Stimulated activated CD8-positive, alpha-beta memory T cell treated with anti-CD3 and anti-CD28 coated beads, Interleukin-7, amount 100 ng/mL, for 4 hours (primary cell): ENCODE data around the gene FADS1.

Experiments
- DNase-seq, 2 donors: peaks; one replicate each; pipeline ENCODE4 v3.0.0-alpha.2; 2020; ENCODE audit warnings: low read depth in 2 of 2

FADS1 gene

DNA sequence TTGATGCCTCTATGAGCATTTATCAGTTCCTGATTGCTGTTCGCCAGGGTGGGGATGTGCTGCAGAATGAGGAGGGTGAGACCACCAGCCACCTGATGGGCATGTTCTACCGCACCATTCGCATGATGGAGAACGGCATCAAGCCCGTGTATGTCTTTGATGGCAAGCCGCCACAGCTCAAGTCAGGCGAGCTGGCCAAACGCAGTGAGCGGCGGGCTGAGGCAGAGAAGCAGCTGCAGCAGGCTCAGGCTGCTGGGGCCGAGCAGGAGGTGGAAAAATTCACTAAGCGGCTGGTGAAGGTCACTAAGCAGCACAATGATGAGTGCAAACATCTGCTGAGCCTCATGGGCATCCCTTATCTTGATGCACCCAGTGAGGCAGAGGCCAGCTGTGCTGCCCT is 21.3 kb downstream of the FADS1 start:
- DNase-seq = no peak

DNA sequence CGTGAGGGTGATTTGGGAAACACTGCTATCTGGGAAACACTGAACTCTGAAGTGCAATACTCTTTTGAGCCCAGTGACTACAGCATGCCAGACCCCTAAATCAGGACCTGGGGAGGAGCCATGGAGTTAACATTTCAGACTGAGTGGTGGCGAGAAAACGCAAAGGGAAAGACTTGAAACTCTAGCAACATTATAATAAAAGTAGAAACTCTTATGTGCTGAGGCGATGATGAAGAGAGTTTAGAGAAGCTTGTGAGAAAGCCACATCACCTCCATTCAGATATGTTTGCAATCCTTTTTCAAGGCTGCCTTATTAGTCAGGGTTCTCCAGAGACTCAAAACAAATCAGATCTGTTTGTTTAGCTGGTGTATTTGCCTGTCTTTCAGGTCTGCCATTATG is 22.2 kb downstream of the FADS1 start:
- DNase-seq = no peak

DNA sequence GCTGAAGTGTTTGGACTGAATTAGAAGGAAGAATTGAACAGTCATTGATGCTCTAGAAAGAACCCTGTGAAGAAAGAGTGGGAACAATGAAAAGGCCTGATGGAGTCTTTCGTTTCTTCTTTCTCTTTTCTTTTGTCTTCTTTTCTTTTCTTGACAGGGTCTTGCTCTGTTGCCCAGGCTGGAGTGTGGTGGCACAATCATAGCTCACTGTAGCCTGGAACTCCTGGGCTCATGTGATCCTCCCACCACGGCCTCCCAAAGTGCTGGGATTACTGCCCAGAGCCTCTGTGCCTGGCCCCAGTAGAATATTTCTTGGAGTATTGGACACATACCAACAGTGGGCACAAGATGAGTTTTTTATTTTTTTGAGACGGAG is 23.0 kb downstream of the FADS1 start:
- DNase-seq = no peak

- no peak for DNase-seq
Measured at GRCh38 chr11:61793083-61793828, 23.5 kb downstream of the FADS1 start.

GRCh38 chr11:61792310-61793082 is 24.3 kb downstream of the FADS1 start, which contains the start of the genes FEN1 and TMEM258:
FEN1 (plus strand) TSS chr11:61792911; CDS start chr11:61795362, 2,451 bp downstream.
TMEM258 (minus strand) TSS chr11:61792599; CDS start chr11:61792558, 41 bp downstream.
- peak; percentile 75 to 82 for DNase-seq

- DNase-seq = no peak
Measured at GRCh38 chr11:61791737-61792309, 25.0 kb downstream of the FADS1 start.

DNA sequence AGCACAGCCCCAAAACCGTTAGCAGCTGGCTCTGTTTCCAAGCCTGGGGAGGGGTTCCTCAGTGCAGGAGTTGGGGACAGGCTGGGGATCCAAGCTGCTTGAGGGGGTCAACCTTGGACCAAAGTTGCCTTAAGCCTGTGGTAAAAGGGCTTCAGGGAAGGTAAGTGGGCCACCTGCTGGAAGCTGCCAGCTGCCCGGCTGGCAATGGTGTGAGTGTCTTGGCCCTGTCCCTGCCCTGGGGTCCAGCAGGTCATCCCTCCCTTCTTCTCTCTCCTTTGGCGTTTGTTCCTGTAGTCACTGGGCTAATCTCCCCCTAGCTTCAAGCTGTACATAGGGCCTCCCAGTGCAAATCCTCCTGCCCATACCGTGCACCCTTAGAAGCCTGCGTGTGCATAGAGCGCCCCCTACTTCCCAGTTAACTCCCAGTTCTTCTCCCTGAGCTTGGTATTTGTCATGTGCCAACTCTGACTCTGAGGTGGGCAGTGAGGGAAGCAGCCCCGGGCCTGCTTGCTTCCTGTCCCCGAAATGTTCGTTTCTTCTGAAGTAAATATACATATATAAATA is 28.8 kb downstream of the FADS1 start:
- DNase-seq = no peak

GRCh38 chr11:61785837-61786402 is 30.9 kb downstream of the FADS1 start:
- no peak for DNase-seq

DNA sequence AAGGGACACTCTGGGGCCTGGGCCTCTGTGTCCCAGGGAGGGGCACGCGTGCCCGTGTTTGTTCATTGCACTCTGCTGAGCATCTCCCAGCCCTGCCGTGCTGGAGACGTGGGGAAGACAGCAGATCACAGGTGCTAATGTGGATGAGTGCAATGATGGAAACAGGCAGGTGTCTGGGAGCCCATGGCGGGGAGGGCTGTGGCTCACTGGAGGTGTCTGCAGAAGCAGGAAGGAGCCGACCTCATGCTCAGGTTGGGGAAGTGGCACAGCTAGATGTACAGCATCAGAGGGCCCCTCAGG is 32.3 kb downstream of the FADS1 start:
- DNase-seq = no peak

GRCh38 chr11:61783717-61784505 is 32.9 kb downstream of the FADS1 start:
- no peak for DNase-seq

DNA sequence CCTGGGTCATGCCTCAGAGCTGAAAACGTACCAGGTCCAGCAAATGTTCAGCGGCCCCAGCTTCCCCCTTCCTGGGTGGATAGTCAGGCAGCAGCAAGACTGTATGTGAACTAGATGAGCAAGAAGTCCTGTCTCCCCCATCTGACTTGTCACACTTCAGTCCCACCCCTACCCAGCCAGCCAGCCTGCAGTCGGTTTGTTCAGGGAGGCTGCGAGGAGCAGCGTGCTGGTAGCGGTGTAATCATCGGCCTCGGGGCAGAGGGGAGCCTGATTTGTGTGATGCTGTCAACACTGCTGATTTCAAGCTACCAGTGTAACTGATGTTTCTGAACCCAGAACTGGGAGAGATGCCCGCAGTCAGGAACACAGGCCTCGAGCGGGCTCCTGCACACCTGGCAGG is 34.0 kb downstream of the FADS1 start:
- no peak for DNase-seq

GRCh38 chr11:61782299-61782698 is 34.5 kb downstream of the FADS1 start:
- no peak for DNase-seq

DNA sequence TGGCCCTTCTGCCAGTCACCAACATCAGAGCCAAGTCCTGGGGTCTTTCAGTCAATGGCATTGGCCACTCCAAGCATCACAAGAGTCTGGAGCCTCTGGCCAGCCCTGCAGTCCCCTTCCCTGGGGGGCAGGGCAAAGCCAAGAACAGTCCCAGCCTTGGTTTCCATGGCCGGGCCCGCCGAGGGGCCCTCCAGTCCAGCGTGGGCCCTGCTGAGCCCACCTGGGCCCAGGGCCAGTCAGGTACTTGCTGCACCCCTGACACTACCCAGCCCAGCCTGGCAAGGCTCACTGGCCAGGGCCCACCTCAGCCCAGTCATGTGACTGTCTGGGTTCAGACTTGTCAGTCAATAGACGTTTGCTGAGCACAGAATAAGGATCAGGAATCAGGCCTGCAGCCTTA is 35.2 kb downstream of the FADS1 start:
- DNase-seq = no peak

GRCh38 chr11:61780581-61781162 is 36.1 kb downstream of the FADS1 start:
- no peak for DNase-seq

DNA sequence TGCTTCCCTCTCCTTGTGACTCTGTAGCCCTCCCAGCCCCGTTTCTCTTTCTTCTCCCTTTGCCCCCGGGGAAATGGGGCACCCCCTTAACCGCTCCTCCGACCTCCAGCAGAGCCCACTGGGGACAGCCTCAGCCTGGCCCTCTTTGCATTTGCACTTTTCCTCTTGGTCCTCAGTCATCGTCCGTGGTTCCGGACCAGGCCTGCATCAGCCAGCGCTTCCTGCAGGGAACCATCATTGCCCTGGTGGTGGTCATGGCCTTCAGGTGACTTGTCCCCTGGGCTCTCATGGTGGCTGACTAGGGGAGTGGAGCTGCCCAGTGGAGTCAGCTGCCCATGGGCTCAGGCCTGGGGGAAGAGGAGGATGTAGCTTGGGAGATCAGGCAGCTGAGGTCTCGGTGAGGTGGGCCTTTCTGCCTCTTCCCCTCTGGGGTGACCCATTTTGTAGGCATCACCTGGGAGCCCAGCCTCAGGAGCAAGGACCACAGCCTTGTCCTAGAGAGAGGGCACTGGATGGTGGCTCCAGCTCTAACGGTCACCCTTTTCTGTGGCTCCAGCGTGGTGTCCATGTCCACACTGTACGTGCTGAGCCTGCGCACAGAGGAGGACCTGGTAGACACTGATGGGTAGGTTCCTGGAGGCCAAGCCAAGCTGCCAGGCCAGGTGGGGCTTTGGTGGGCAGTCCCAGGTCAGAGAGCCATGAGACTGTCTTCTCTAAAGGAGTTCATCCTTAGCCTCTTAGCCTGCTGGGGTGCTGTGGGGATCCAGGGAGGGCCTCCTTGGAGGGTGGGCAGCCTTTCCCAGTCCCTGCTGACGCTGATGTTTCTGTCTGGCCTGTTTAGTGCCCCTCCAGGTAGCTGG is 36.9 kb downstream of the FADS1 start:
- no peak for DNase-seq

DNA sequence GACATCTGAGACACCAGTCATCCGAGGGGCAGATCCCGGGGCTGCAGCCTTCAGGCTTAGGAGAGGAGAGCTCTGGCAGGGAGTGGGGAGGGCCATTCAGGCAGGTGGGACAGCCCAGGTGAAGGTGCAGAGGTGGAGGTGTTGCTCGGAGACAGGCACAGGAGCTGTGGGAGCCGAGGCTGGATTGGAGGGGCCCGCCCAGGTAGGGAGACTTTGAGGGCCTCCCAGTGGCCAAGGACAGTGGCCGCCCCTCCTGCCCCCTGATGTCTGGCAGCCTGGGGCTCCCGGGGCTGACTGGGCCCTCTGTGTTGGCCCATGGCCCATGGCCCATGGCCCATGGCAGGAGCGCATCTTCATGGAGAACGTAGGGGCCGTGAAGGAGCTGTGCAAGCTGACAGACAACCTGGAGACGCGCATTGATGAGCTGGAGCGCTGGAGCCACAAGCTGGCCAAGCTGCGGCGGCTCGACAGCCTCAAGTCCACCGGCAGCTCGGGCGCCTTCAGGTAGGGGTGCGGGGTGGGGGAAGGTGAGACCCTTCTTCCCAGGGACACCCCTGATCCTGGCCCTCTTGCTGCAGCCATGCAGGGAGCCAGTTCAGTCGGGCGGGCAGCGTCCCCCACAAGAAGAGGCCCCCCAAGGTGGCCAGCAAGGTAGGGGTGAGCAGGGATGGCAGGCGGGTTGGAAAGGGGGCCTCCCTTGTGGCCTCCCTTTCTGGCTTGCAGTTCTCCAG is 37.7 kb downstream of the FADS1 start:
- DNase-seq = no peak

- no peak for DNase-seq
Measured at GRCh38 chr11:61778357-61778886, 38.4 kb downstream of the FADS1 start.

DNA sequence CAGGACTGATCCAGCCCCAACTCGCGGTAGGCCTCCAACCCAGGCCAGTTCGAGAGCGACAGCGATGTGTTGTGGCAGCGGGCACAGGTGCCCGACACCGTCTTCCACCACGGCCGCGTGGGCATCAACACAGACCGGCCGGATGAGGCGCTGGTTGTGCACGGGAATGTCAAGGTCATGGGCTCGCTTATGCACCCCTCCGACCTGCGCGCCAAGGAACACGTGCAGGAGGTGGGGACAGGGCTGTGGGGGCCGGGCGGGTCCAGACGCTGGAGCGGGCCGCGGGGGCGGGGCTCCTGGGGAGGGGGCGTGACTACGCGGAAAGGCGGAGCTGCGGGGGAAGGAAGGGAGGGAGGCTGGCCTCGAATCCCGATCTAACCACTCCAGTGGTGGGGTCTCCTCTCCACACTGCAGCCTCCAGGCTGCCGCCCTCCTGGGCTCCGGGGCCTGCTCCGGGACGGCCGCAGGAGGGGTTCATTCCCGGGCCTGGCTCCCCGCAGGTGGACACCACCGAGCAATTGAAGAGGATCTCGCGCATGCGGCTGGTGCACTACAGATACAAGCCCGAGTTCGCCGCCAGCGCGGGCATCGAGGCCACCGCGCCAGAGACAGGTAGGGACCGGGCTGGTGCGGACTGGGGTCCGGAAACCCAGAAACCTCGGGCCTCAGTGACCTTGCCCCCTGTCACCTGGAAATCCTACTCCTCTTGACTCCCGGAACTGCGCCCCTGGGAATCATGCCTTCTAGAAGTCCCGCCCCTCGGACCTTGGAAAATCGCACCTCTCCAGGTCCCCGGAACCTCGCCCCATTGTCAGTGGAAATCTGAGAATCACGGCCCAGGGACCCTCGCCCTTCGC is 39.3 kb downstream of the FADS1 start:
- DNase-seq = peak in 1 of 2 donors; percentile 51
